ENCODE results near the gene THAP12.

DNA sequence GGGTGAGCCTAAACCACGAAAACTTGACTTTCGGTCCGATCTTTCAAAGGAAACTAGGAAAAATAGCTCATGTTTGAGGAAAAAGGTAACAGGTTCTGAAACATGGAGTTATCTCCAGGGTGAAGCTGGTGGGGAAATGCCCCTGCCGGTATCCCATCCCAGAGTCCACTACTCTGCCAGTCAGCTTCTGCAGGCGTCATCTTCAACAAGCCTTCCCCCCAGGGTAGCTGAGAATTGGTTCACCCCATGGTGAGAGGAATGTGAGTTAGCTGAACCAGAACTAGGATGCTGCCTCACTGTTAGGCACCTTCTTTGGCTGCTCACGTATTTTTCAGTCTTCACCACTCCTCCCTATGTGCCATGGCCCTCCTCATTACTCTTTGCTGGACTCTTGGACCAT lies 1.3 kb upstream of the THAP12 start:
- TF ChIP-seq, protein P1, sequence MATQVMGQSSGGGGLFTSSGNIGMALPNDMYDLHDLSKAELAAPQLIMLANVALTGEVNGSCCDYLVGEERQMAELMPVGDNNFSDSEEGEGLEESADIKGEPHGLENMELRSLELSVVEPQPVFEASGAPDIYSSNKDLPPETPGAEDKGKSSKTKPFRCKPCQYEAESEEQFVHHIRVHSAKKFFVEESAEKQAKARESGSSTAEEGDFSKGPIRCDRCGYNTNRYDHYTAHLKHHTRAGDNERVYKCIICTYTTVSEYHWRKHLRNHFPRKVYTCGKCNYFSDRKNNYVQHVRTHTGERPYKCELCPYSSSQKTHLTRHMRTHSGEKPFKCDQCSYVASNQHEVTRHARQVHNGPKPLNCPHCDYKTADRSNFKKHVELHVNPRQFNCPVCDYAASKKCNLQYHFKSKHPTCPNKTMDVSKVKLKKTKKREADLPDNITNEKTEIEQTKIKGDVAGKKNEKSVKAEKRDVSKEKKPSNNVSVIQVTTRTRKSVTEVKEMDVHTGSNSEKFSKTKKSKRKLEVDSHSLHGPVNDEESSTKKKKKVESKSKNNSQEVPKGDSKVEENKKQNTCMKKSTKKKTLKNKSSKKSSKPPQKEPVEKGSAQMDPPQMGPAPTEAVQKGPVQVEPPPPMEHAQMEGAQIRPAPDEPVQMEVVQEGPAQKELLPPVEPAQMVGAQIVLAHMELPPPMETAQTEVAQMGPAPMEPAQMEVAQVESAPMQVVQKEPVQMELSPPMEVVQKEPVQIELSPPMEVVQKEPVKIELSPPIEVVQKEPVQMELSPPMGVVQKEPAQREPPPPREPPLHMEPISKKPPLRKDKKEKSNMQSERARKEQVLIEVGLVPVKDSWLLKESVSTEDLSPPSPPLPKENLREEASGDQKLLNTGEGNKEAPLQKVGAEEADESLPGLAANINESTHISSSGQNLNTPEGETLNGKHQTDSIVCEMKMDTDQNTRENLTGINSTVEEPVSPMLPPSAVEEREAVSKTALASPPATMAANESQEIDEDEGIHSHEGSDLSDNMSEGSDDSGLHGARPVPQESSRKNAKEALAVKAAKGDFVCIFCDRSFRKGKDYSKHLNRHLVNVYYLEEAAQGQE (IDR thresholded peaks at IDR 0.05; ENCODE audit: low read depth), result no peak
- TF ChIP-seq, protein P2, sequence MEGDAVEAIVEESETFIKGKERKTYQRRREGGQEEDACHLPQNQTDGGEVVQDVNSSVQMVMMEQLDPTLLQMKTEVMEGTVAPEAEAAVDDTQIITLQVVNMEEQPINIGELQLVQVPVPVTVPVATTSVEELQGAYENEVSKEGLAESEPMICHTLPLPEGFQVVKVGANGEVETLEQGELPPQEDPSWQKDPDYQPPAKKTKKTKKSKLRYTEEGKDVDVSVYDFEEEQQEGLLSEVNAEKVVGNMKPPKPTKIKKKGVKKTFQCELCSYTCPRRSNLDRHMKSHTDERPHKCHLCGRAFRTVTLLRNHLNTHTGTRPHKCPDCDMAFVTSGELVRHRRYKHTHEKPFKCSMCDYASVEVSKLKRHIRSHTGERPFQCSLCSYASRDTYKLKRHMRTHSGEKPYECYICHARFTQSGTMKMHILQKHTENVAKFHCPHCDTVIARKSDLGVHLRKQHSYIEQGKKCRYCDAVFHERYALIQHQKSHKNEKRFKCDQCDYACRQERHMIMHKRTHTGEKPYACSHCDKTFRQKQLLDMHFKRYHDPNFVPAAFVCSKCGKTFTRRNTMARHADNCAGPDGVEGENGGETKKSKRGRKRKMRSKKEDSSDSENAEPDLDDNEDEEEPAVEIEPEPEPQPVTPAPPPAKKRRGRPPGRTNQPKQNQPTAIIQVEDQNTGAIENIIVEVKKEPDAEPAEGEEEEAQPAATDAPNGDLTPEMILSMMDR (IDR thresholded peaks at IDR 0.05 in 2 of 3, conservative IDR thresholded peaks at IDR 0.05 in 1 of 3; ENCODE audit: borderline replicate concordance in 1 of 3, insufficient read depth in 1 of 3, low read depth in 2 of 3, low read length in 2 of 3), result no peak
- no peak for TF ChIP-seq EZH2 (IDR thresholded peaks at IDR 0.05)
- no peak for TF ChIP-seq SP1 (IDR thresholded peaks at IDR 0.05; ENCODE audit: low read depth)
- no peak for TF ChIP-seq MAX (IDR thresholded peaks at IDR 0.05)
- no peak for TF ChIP-seq JUND (IDR thresholded peaks at IDR 0.05)
- TF ChIP-seq POLR2A (IDR thresholded peaks at IDR 0.05; ENCODE audit: borderline replicate concordance, extremely low read depth, insufficient read depth, insufficient read length), result no peak
- no peak for TF ChIP-seq SRF (IDR thresholded peaks at IDR 0.05; ENCODE audit: low read depth)
- TF ChIP-seq EZH2phosphoT487 (IDR thresholded peaks at IDR 0.05; ENCODE audit: borderline replicate concordance), result no peak
- no peak for TF ChIP-seq POLR2AphosphoS5 (IDR thresholded peaks at IDR 0.05; ENCODE audit: low read depth, low read length)
- TF ChIP-seq SIN3A (IDR thresholded peaks at IDR 0.05; ENCODE audit: low read depth), result no peak
- TF ChIP-seq YY1 (IDR thresholded peaks at IDR 0.05; ENCODE audit: extremely low read depth, insufficient replicate concordance, low read depth, low read length), result no peak
- TF ChIP-seq CEBPB (IDR thresholded peaks at IDR 0.05; ENCODE audit: low read depth), result no peak
- no peak for TF ChIP-seq RAD21 (IDR thresholded peaks at IDR 0.05; ENCODE audit: low read depth)
